Amniotic stem cell (primary cell): ENCODE measurements around the gene PTHLH.

ENCODE experiments used
- DNase-seq: peaks from one replicate; lab custom pipeline; 2025; lab: John Stamatoyannopoulos, UW

The PTHLH gene

GRCh38 chr12:27972721-27973120 lies at the start of gene PTHLH:
Gene PTHLH (minus strand): TSS chr12:27972733. CDS start chr12:27969494, 3,239 bp downstream.
- no peak for DNase-seq

- DNase-seq = no peak
Measured at GRCh38 chr12:28021704-28022103, 49.2 kb upstream of the PTHLH start.

- no peak for DNase-seq
Measured at GRCh38 chr12:28017873-28018255, 45.3 kb upstream of the PTHLH start.

GRCh38 chr12:28017126-28017872 lies 44.8 kb upstream of the PTHLH start:
- no peak for DNase-seq

GRCh38 chr12:28015165-28015564 lies 42.6 kb upstream of the PTHLH start:
- DNase-seq = no peak

GRCh38 chr12:28014196-28014595 lies 41.7 kb upstream of the PTHLH start:
- no peak for DNase-seq

- no peak for DNase-seq
Measured at GRCh38 chr12:28012333-28012918, 39.9 kb upstream of the PTHLH start.

- DNase-seq = no peak
Measured at GRCh38 chr12:28010036-28010435, 37.5 kb upstream of the PTHLH start.

- no peak for DNase-seq
Measured at GRCh38 chr12:27999970-28000369, 27.4 kb upstream of the PTHLH start.

GRCh38 chr12:27999521-27999920 lies 27.0 kb upstream of the PTHLH start:
- no peak for DNase-seq

GRCh38 chr12:27998658-27999057 lies 26.1 kb upstream of the PTHLH start:
- no peak for DNase-seq

- DNase-seq = no peak
Measured at GRCh38 chr12:27998170-27998569, 25.6 kb upstream of the PTHLH start.

GRCh38 chr12:27996761-27997160 lies 24.2 kb upstream of the PTHLH start:
- no peak for DNase-seq

GRCh38 chr12:27995406-27995805 lies 22.9 kb upstream of the PTHLH start:
- no peak for DNase-seq

GRCh38 chr12:27988594-27989233 lies 16.2 kb upstream of the PTHLH start:
- DNase-seq = no peak

GRCh38 chr12:27987331-27987730 lies 14.8 kb upstream of the PTHLH start:
- DNase-seq = no peak

- DNase-seq = no peak
Measured at GRCh38 chr12:27984275-27984674, 11.7 kb upstream of the PTHLH start.

- DNase-seq = no peak
Measured at GRCh38 chr12:27982951-27983350, 10.4 kb upstream of the PTHLH start.

GRCh38 chr12:27982385-27982784 lies 9.9 kb upstream of the PTHLH start:
- DNase-seq = no peak

GRCh38 chr12:27981874-27982273 lies 9.3 kb upstream of the PTHLH start:
- no peak for DNase-seq

GRCh38 chr12:27979145-27979544 lies 6.6 kb upstream of the PTHLH start:
- no peak for DNase-seq

GRCh38 chr12:27975222-27976136 lies 2.9 kb upstream of the PTHLH start:
- no peak for DNase-seq
